Body of pancreas (tissue), 4 donors: ENCODE data around the gene PNPLA7. TPM values are rescaled to one million over a fixed set of nuclear protein-coding genes. Genes with fewer than 3 reads are reported as not detected.

Experiments used
- microRNA-seq, 2 donors: library from miRNA; unstranded; fragments of <30 nt; microRNA quantifications; one replicate each; pipeline ENCODE4, GENCODE V29; 2016; ENCODE audit warnings: borderline number of aligned reads in 2 of 2, borderline replicate concordance in 2 of 2
- total RNA-seq, 2 donors: library from RNA; depleted of rRNA; stranded (reverse); fragments of >200 nt; gene quantifications; one replicate each; pipeline ENCODE4 v1.1.0, GENCODE V29; 2016

The PNPLA7 gene
- total RNA-seq, 2 donors from 2014 or later: 16.1 to 27.7 TPM

Small RNA genes within 50 kb of the gene (microRNA-seq; reads per million reads assigned to microRNA genes)
- gene MIR7114: 0.47 to 0.90 reads per million in 2 donors

Other genes with a start within 250 kb of the PNPLA7 start
- 10 to 100 TPM; 18.4 to 24.4 TPM for gene NRARP, start 248.1 kb downstream of the PNPLA7 start, total RNA-seq
- 10 to 100 TPM; 23.3 to 34.9 TPM for gene EXD3, start 127.2 kb downstream of the PNPLA7 start, total RNA-seq
- 10 to 100 TPM in 1 of 2 donors, 1 to 10 TPM in 1; 7.3 to 12.9 TPM for gene NOXA1, start 127.0 kb downstream of the PNPLA7 start, total RNA-seq
- gene ENTPD8, start 109.0 kb downstream of the PNPLA7 start, total RNA-seq: 1 to 10 TPM; 2.0 to 2.3 TPM
- 10 to 100 TPM; 65.4 to 65.9 TPM for gene NSMF, start 91.1 kb downstream of the PNPLA7 start, total RNA-seq
- 10 to 100 TPM; 32.9 to 37.2 TPM for gene MRPL41, start 1.5 kb upstream of the PNPLA7 start, total RNA-seq
- 10 to 100 TPM; 44.4 to 46.5 TPM for gene DPH7, start 28.5 kb upstream of the PNPLA7 start, total RNA-seq
- gene ZMYND19, start 40.1 kb upstream of the PNPLA7 start, total RNA-seq: 1 to 10 TPM; 6.6 to 8.8 TPM
- gene ARRDC1, start 55.3 kb upstream of the PNPLA7 start, total RNA-seq: 10 to 100 TPM; 78.1 to 93.6 TPM
- 10 to 100 TPM; 41.0 to 65.9 TPM for gene EHMT1, start 68.6 kb upstream of the PNPLA7 start, total RNA-seq